ENCODE measurements around the gene ARL5B. TPM values are rescaled to one million over a fixed set of nuclear protein-coding genes. Genes with fewer than 3 reads are reported as not detected.
"Not testable (repeated sequence)": the region's sequence is repeated elsewhere in the genome, so short reads cannot be mapped to it uniquely, and the experiment has no call there.

The ARL5B gene, protein sequence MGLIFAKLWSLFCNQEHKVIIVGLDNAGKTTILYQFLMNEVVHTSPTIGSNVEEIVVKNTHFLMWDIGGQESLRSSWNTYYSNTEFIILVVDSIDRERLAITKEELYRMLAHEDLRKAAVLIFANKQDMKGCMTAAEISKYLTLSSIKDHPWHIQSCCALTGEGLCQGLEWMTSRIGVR
- total RNA-seq (1 to 10 TPM; 9.0 to 9.5 TPM), polyA plus RNA-seq (0.98 TPM)

DNA sequence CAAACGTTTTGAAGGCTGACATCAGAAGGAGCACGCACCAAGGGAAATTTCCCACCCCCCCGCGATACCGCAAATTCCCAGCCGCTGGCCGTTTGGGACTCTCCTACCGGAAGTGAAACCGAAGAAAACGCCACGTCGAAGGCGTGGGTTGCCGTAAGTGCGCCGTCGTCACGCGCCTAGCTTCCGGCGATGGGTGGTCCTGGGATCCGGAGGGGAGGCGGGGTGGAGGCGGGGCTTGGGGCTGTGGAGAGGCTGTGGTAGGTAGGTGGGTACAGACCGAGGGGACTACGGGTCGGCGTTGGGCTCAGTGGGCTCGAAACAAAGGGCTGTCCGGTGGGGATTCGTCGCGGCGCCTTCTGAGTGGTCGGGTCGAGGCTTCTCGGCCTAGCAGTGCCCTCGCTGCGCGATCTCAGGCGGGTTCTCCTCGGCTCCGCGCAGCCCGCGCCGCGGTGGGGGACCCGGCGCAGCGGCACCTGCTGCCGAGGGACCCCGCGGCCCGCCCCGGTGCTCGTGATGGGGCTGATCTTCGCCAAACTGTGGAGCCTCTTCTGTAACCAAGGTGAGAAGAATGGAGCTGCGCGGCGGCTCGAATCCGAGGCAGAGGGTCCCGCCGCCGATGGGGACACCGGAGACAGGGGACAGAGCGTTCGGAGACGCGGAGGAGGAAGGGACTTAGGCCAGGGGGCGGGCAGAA, at the start of gene ARL5B:
TSS of gene ARL5B (plus strand) at position 307 of the 694 bp plus-strand sequence. CDS start at position 514, 207 bp downstream.
- Histone ChIP-seq H3K9me3 (ENCODE audit: low read length) (no peaks in the 10 kb centered on the region), H3K4me1 (ENCODE audit: insufficient read depth, low read length) (peaks cover 22% of the 10 kb centered on the region), H3K36me3 (ENCODE audit: insufficient read depth, low read length) (no peaks in the 10 kb centered on the region), H3K27ac (ENCODE audit: low read depth, low read length) (peak within 1 kb of the TSS; percentile 94), H3K27me3 (ENCODE audit: insufficient read depth, low read length, poor library complexity, severe bottlenecking) (no peaks in the 10 kb centered on the region), H3K4me3 (ENCODE audit: low read length) (peak within 1 kb of the TSS; percentile 76)
- H3K36me3 Mint-ChIP-seq: peaks cover 0 to 26% (median 5%) of the 10 kb centered on the region in 3 donors
- peak within 1 kb of the TSS; percentile 98 to 100 (median 99) for H3K27ac Mint-ChIP-seq
- peak; percentile 93 to 97 (median 96) for DNase-seq
- POLR2A ChIA-PET: interaction anchor here (0.6 to 1.0 kb wide), 4 partner anchors 11 to 83 kb away, joined by 3 to 6 read pairs (median 4); no protein-coding TSS in a partner anchor
- peaks cover 41 to 59% (median 45%) of the 10 kb centered on the region in 3 donors for H3K4me1 Mint-ChIP-seq
- H3K4me3 Mint-ChIP-seq: peak within 1 kb of the TSS; percentile 97 to 100 (median 99)
- H3K9me3 Mint-ChIP-seq: no peaks in the 10 kb centered on the region
- CTCF ChIA-PET: interaction anchor here (1.0 kb wide), 1 partner anchor 12 kb away, joined by 4 read pairs; no protein-coding TSS in a partner anchor
- no peaks in the 10 kb centered on the region for H3K27me3 Mint-ChIP-seq

DNA sequence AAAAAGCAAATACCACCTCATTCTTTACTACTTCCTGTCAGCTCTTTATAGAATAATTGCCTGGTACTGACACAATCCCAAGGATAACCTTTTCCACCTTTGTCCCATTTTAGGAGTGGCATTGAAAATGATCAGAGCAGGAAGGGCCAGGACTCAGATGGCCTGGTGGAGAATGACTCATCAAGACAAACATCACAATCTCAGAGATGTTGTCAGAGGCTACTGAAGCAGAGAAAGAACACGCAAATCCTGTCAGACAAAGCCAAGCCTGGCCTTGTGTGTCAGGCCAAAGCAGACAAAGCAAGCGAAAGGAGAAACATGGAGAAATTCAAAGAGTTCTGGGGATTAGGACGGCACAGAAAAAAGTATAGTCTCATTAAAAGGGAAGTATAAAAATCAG, 48.7 kb upstream of the ARL5B start:
- peak overlapping the region in 2 of 8 donors; percentile 19 to 51 for H3K27ac Mint-ChIP-seq
- H3K4me1 Mint-ChIP-seq: no peaks in the 10 kb centered on the region
- H3K36me3 Mint-ChIP-seq: peaks cover 4 to 64% (median 27%) of the 10 kb centered on the region in 3 donors
- ChIA-PET CTCF (no interaction called here), POLR2A (no interaction called here)
- no peaks in the 10 kb centered on the region for H3K9me3 Mint-ChIP-seq
- no peak overlapping the region for H3K4me3 Mint-ChIP-seq
- H3K27me3 ChIP-seq (ENCODE audit: insufficient read depth, low read length, poor library complexity, severe bottlenecking): no peaks in the 10 kb centered on the region
- H3K27ac ChIP-seq (ENCODE audit: low read depth, low read length): no peak overlapping the region
- no peaks in the 10 kb centered on the region for H3K4me1 ChIP-seq (ENCODE audit: insufficient read depth, low read length)
- H3K27me3 Mint-ChIP-seq: no peaks in the 10 kb centered on the region
- peaks cover 2% of the 10 kb centered on the region for H3K36me3 ChIP-seq (ENCODE audit: insufficient read depth, low read length)
- no peak overlapping the region for H3K4me3 ChIP-seq (ENCODE audit: low read length)
- DNase-seq: no peak
- H3K9me3 ChIP-seq (ENCODE audit: low read length): no peaks in the 10 kb centered on the region

DNA sequence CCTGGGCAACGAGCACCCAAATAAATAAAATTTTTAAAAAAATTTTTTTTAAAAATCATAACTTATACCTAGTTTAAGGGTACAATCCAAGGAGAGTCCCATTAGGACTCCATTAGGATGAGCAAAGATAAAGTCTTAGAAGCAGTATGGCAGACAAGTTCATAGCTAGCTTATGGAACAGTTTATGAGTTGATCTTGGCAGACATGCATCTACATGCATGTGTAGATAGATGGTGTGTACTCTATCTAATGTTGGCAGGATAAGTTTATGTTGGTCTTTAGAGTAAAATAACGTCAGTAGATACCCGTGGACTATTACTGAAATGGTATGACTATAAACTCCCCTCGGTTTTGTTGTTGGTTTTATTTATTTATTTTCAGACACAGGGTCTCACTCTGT, 48.1 kb upstream of the ARL5B start:
- Histone ChIP-seq H3K4me1 (ENCODE audit: insufficient read depth, low read length) (no peaks in the 10 kb centered on the region), H3K9me3 (ENCODE audit: low read length) (no peaks in the 10 kb centered on the region), H3K36me3 (ENCODE audit: insufficient read depth, low read length) (peaks cover 4% of the 10 kb centered on the region), H3K27ac (ENCODE audit: low read depth, low read length) (no peak overlapping the region), H3K27me3 (ENCODE audit: insufficient read depth, low read length, poor library complexity, severe bottlenecking) (no peaks in the 10 kb centered on the region), H3K4me3 (ENCODE audit: low read length) (no peak overlapping the region)
- peaks cover 2 to 65% (median 23%) of the 10 kb centered on the region in 3 donors for H3K36me3 Mint-ChIP-seq
- DNase-seq: no peak
- no peak overlapping the region for H3K27ac Mint-ChIP-seq
- ChIA-PET POLR2A (no interaction called here), CTCF (no interaction called here)
- no peak overlapping the region for H3K4me3 Mint-ChIP-seq
- no peaks in the 10 kb centered on the region for H3K27me3 Mint-ChIP-seq
- H3K4me1 Mint-ChIP-seq: no peaks in the 10 kb centered on the region
- H3K9me3 Mint-ChIP-seq: no peaks in the 10 kb centered on the region

DNA sequence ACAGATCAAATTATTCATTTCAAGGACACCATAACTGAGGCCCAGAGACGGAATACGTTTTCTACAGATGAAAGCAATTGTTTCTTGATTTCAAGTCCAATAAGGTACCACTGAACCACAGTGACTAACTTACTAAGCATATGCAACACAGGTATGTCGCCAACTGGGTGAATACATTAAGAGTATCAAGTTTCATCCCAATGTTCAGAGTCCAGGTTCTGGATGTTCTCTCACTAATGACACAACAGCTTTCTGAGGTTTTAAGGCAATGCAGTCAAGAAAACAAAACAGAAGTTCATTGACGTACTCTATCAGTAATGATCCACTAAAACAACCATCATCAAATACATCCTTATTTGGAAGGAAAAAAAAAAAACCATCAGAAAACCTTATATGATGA, 43.6 kb upstream of the ARL5B start:
- H3K36me3 ChIP-seq (ENCODE audit: insufficient read depth, low read length): peaks cover 4% of the 10 kb centered on the region
- no peak overlapping the region for H3K4me3 ChIP-seq (ENCODE audit: low read length)
- CTCF ChIA-PET: no interaction called here
- POLR2A ChIA-PET: interaction anchor here (0.6 kb wide), 1 partner anchor 29 kb away, joined by 5 read pairs; no protein-coding TSS in a partner anchor
- Mint-ChIP-seq H3K27me3 (no peaks in the 10 kb centered on the region), H3K4me1 (no peaks in the 10 kb centered on the region), H3K27ac (no peak overlapping the region), H3K9me3 (no peaks in the 10 kb centered on the region), H3K36me3 (peaks cover 5 to 53% (median 37%) of the 10 kb centered on the region in 3 donors), H3K4me3 (no peak overlapping the region)
- no peak for DNase-seq
- no peaks in the 10 kb centered on the region for H3K4me1 ChIP-seq (ENCODE audit: insufficient read depth, low read length)
- no peaks in the 10 kb centered on the region for H3K9me3 ChIP-seq (ENCODE audit: low read length)
- no peaks in the 10 kb centered on the region for H3K27me3 ChIP-seq (ENCODE audit: insufficient read depth, low read length, poor library complexity, severe bottlenecking)
- H3K27ac ChIP-seq (ENCODE audit: low read depth, low read length): no peak overlapping the region

DNA sequence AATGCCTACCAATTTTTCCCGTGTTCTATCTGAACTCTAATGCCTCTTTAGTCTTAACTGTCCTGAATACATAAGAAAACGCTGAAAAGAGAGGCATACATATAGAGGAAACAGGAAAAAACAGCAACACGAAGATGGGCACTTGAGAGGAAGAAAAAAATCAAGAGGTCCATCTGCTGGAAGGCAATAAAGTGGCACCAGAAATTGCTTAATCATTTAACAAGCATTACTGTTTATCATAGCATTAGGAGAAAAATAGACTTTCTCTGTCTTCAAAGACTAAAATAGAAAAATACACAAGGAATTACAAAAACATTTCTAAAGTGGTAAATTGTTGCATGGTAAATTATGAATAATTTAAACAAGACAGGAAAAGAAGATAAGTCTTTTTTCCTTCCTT, 42.9 kb upstream of the ARL5B start:
- no peaks in the 10 kb centered on the region for H3K9me3 ChIP-seq (ENCODE audit: low read length)
- no peak for DNase-seq
- H3K27ac Mint-ChIP-seq: peak overlapping the region in 1 of 8 donors; percentile 73
- no peaks in the 10 kb centered on the region for H3K27me3 Mint-ChIP-seq
- H3K4me3 ChIP-seq (ENCODE audit: low read length): no peak overlapping the region
- no peaks in the 10 kb centered on the region for H3K9me3 Mint-ChIP-seq
- H3K36me3 ChIP-seq (ENCODE audit: insufficient read depth, low read length): peaks cover 4% of the 10 kb centered on the region
- POLR2A ChIA-PET: no interaction called here
- no peaks in the 10 kb centered on the region for H3K27me3 ChIP-seq (ENCODE audit: insufficient read depth, low read length, poor library complexity, severe bottlenecking)
- CTCF ChIA-PET: no interaction called here
- H3K4me1 ChIP-seq (ENCODE audit: insufficient read depth, low read length): no peaks in the 10 kb centered on the region
- H3K4me1 Mint-ChIP-seq: no peaks in the 10 kb centered on the region
- no peak overlapping the region for H3K4me3 Mint-ChIP-seq
- H3K27ac ChIP-seq (ENCODE audit: low read depth, low read length): no peak overlapping the region
- peaks cover 6 to 56% (median 37%) of the 10 kb centered on the region in 3 donors for H3K36me3 Mint-ChIP-seq

DNA sequence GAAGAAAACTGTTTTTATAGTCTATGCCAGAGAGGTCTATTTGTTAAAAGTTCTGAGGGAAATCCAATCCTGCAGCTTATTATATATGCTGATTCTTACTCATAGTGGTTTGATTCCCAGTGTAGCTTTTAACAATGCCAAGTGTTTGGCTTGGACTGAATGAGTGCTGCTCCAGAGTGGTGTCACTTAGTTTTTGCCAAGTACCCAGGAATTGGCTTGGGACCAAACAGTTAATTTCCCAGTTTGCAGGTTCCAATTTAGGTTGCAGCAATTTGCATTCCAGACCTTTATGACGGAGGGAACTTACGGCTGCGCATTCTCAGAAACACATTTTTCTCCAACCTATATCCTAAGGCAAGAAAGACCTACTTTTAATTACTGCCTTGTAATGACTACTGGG, 40.2 kb upstream of the ARL5B start:
- POLR2A ChIA-PET: no interaction called here
- no peaks in the 10 kb centered on the region for H3K9me3 ChIP-seq (ENCODE audit: low read length)
- no peaks in the 10 kb centered on the region for H3K27me3 ChIP-seq (ENCODE audit: insufficient read depth, low read length, poor library complexity, severe bottlenecking)
- Mint-ChIP-seq H3K4me3 (no peak overlapping the region), H3K9me3 (no peaks in the 10 kb centered on the region), H3K4me1 (no peaks in the 10 kb centered on the region), H3K27me3 (no peaks in the 10 kb centered on the region), H3K27ac (no peak overlapping the region), H3K36me3 (peaks cover 6 to 52% (median 36%) of the 10 kb centered on the region in 3 donors)
- H3K4me1 ChIP-seq (ENCODE audit: insufficient read depth, low read length): no peaks in the 10 kb centered on the region
- peaks cover 4% of the 10 kb centered on the region for H3K36me3 ChIP-seq (ENCODE audit: insufficient read depth, low read length)
- no peak overlapping the region for H3K27ac ChIP-seq (ENCODE audit: low read depth, low read length)
- CTCF ChIA-PET: no interaction called here
- H3K4me3 ChIP-seq (ENCODE audit: low read length): no peak overlapping the region
- no peak for DNase-seq

DNA sequence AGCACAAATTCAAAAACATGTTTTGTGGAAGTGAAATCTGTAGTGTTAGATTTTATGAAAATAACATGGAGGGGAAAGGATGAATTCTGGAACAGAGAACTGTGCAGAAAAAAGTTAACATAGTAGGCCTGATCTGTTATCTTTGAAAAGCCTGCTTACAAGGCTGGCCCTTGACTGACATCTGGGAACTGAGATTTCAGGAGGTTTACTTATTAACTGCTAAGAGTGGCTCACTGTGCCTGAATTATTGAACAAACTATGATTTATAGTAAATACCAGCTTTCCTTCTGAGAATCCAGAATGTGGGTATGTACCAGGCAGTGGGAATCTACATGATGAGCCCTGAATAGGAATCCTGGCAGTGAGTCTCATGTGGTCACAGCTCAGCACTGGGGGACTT, 38.4 kb upstream of the ARL5B start:
- DNase-seq: no peak
- peaks cover 6 to 46% (median 29%) of the 10 kb centered on the region in 3 donors for H3K36me3 Mint-ChIP-seq
- H3K4me3 ChIP-seq (ENCODE audit: low read length): no peak overlapping the region
- H3K27ac Mint-ChIP-seq: peak overlapping the region in 1 of 8 donors; percentile 17
- H3K9me3 Mint-ChIP-seq: no peaks in the 10 kb centered on the region
- no peaks in the 10 kb centered on the region for H3K36me3 ChIP-seq (ENCODE audit: insufficient read depth, low read length)
- no peaks in the 10 kb centered on the region for H3K4me1 ChIP-seq (ENCODE audit: insufficient read depth, low read length)
- H3K9me3 ChIP-seq (ENCODE audit: low read length): no peaks in the 10 kb centered on the region
- ChIA-PET POLR2A (no interaction called here), CTCF (no interaction called here)
- no peaks in the 10 kb centered on the region for H3K27me3 ChIP-seq (ENCODE audit: insufficient read depth, low read length, poor library complexity, severe bottlenecking)
- no peak overlapping the region for H3K4me3 Mint-ChIP-seq
- H3K4me1 Mint-ChIP-seq: peaks cover 0 to 2% (median 0%) of the 10 kb centered on the region in 3 donors
- no peaks in the 10 kb centered on the region for H3K27me3 Mint-ChIP-seq
- no peak overlapping the region for H3K27ac ChIP-seq (ENCODE audit: low read depth, low read length)

DNA sequence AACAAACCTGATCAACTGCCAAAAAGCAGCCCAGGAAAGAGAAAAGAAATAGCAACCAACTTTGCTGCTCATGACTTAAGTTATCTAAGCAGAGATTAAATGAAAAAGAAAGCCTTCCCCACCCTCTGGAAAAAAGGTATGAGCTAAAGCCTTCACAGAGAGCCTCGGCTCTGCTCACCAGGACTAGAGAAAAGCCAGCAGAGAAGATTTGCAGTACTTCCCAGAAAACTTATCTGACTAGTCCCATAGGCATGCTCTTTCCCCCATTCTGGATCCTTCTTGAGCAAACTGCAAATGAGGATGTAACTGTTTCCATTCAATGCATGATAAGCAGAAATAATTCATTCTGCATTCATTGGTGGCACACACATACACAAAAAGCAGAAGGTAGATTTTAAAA, 35.6 kb upstream of the ARL5B start:
- H3K4me1 Mint-ChIP-seq: peaks cover 5 to 28% (median 14%) of the 10 kb centered on the region in 3 donors
- H3K27me3 Mint-ChIP-seq; H3K27me3 ChIP-seq (ENCODE audit: insufficient read depth, low read length, poor library complexity, severe bottlenecking); H3K4me1 ChIP-seq (ENCODE audit: insufficient read depth, low read length); H3K4me3 Mint-ChIP-seq; H3K27ac ChIP-seq (ENCODE audit: low read depth, low read length); H3K4me3 ChIP-seq (ENCODE audit: low read length); DNase-seq; H3K9me3 ChIP-seq (ENCODE audit: low read length); H3K9me3 Mint-ChIP-seq; CTCF ChIA-PET; POLR2A ChIA-PET; H3K36me3 ChIP-seq (ENCODE audit: insufficient read depth, low read length): not testable (repeated sequence)
- peak overlapping the region in 2 of 8 donors; percentile 27 to 38 for H3K27ac Mint-ChIP-seq
- peaks cover 6 to 36% (median 17%) of the 10 kb centered on the region in 3 donors for H3K36me3 Mint-ChIP-seq
